ENCODE results near the gene PODNL1.
A peak's percentile ranks its signal among the peaks of the same experiment; 100 is the strongest.
"Not testable (repeated sequence)": the region's sequence is repeated elsewhere in the genome, so short reads cannot be mapped to it uniquely, and the experiment has no call there.

The PODNL1 gene

GRCh38 chr19:13938301-13939064 is at the start of gene PODNL1:
Gene PODNL1, minus strand, starts transcription at chr19:13938417. Its CDS starts 236 bp downstream, at chr19:13938181.
- no peak for DNase-seq

- DNase-seq: peak in 1 of 2 donors; percentile 45
Observed at GRCh38 chr19:13987101-13987890, 49.1 kb upstream of the PODNL1 start.

- peak; percentile 94 to 99 for DNase-seq
Observed at GRCh38 chr19:13986348-13986904, 48.2 kb upstream of the PODNL1 start.

GRCh38 chr19:13985771-13986347 is 47.6 kb upstream of the PODNL1 start:
- DNase-seq: no peak

GRCh38 chr19:13984875-13985741 is 46.9 kb upstream of the PODNL1 start:
- no peak for DNase-seq

GRCh38 chr19:13984186-13984585 is 46.0 kb upstream of the PODNL1 start:
- DNase-seq: no peak

GRCh38 chr19:13983213-13983889 is 45.1 kb upstream of the PODNL1 start:
- DNase-seq: no peak

GRCh38 chr19:13982773-13983172 is 44.6 kb upstream of the PODNL1 start:
- DNase-seq: no peak

- no peak for DNase-seq
Observed at GRCh38 chr19:13981988-13982501, 43.8 kb upstream of the PODNL1 start.

- no peak for DNase-seq
Observed at GRCh38 chr19:13981467-13981866, 43.2 kb upstream of the PODNL1 start.

GRCh38 chr19:13981021-13981420 is 42.8 kb upstream of the PODNL1 start:
- DNase-seq: no peak

GRCh38 chr19:13980340-13980739 is 42.1 kb upstream of the PODNL1 start:
- no peak for DNase-seq

GRCh38 chr19:13979686-13980085 is 41.5 kb upstream of the PODNL1 start:
- DNase-seq: no peak

GRCh38 chr19:13979244-13979615 is 41.0 kb upstream of the PODNL1 start:
- peak in 1 of 2 donors; percentile 28 for DNase-seq

- no peak for DNase-seq
Observed at GRCh38 chr19:13978351-13979243, 40.4 kb upstream of the PODNL1 start.

- DNase-seq: no peak
Observed at GRCh38 chr19:13977803-13978202, 39.6 kb upstream of the PODNL1 start.

- no peak for DNase-seq
Observed at GRCh38 chr19:13976446-13976845, 38.2 kb upstream of the PODNL1 start.

GRCh38 chr19:13975870-13976269 is 37.7 kb upstream of the PODNL1 start:
- no peak for DNase-seq

GRCh38 chr19:13974073-13974472 is 35.9 kb upstream of the PODNL1 start:
- no peak for DNase-seq

- not testable (repeated sequence) for DNase-seq
Observed at GRCh38 chr19:13973479-13973878, 35.3 kb upstream of the PODNL1 start.

Measured in bone marrow (tissue), 2 donors.